WI38 (cell line): ENCODE results near the gene TSC22D4.

ENCODE experiments used
- H3K4me3 ChIP-seq: 2 replicates; pipeline ENCODE4 v1.5.1; 2011; ENCODE audit warnings: low read depth, mild to moderate bottlenecking, control low read depth, low read length
- CTCF ChIP-seq: IDR thresholded peaks from 2 replicates; pipeline ENCODE4 v1.5.1; 2012; ENCODE audit warnings: low read depth, mild to moderate bottlenecking, control low read depth, low read length

TSC22D4 gene

DNA sequence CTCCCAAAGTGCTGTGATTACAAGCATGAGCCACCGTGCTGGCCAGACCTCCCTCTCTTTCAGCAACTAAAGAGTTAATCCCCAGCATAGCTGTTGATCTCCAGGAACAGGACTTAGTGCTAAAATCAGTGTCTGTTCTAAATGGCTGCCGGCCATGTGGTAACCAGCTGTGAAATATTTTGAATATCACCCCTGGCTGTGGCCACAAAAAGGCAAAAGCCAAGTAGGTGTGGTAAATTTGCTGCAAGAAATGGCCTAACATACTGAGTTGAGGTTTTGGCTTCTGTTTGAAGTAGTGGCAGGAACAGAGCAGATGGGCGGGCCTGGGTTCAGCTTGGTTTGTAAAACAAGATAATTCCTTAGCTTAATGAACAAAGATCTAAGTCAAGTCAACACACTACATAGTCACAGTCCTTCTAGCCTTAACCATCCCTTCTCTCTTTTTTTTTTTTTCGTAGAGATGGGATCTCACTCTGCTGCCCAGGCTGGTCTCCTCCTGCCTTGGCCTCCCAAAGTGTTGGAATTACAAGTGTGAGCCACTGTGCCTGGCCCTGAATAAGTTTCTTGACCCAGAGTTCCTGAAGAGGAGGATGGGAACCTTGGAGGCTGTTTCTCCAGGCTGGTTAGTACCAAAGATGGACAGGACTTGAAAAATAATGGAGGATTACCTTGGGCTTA lies 37.3 kb upstream of the TSC22D4 start:
- no peak overlapping the region for H3K4me3 ChIP-seq
- no peak for TF ChIP-seq CTCF

DNA sequence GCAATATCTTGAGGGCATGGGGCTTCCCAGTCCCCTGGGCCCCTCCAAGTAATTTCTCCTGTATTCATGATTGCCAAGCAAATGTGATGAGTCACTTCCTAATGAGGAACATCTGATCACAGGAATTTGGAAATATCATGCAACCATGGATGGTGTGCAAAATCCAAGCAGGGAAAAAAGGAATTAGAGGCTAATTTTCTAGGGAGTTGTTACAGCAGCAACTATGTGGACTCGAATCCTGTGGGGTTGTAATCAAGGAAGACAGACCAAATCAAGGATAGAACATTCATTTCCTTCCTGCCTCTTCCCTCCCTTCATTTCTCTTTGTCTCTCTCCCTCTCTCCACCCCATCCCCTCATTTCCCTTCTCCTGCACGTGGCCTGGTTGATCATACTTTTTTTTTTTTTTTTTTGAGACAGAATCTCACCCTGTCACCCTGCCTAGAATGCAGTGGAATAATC lies 36.1 kb upstream of the TSC22D4 start:
- no peak overlapping the region for H3K4me3 ChIP-seq
- no peak for TF ChIP-seq CTCF

GRCh38 chr7:100513212-100513810 lies 34.3 kb upstream of the TSC22D4 start:
- TF ChIP-seq CTCF: no peak
- no peak overlapping the region for H3K4me3 ChIP-seq

DNA sequence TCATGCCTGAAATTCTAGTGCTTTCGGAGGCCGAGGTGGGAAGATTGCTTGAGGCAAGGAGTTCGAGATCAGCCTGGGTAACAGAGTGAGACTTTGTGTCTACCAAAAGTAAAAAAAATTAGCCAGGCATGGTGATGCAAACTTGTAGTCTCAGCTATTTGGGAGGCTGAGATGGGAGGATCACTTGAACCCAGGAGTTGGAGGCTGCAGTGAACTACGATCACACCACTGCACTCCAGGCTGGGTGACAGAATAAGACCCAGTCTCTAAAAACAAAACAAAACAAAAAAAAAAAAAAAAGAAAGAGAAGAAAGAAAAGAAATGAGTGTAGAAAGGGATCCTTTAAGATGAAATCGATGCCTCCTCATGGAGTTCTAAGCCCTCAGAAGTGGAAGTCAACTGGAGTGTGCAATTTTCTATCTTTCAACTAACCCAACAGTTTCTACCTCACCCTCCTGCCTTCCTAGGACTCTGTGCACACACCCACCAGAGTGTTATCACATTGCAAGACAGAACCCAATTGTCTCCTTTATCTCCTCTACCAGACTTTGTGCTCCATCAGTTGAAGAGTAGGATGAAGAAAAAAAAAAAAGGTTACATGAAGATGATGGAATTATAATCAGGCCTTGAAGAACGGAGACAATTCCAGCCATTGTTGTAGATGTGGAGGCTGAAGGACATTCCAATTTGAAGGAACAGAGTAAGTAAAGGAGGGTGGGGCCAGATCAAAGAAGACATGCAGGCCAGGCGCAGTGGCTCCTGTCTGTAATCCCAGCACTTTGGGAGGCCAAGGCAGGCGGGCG lies 31.6 kb upstream of the TSC22D4 start:
- no peak for TF ChIP-seq CTCF
- no peak overlapping the region for H3K4me3 ChIP-seq

DNA sequence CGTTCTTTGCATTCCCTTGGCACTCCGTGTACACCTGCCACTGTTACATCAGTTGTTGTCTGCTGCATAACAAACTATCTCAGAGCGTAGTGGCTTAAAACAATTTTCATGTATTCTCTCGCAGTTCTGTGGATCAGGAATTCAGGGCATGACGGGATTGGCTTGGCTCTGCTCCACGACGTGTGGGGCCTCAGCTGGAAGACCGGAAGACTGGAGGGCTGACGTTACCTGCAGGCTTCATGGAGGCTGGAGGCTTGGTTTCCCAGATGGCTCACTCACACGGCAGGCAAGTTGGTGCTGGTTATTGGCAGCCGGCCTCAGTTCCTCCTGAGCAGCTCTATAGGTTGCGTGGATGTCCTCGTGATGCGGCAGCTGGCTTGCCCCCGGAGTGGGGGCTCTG lies 30.2 kb upstream of the TSC22D4 start:
- TF ChIP-seq CTCF: no peak
- no peak overlapping the region for H3K4me3 ChIP-seq

- no peak for TF ChIP-seq CTCF
- no peak overlapping the region for H3K4me3 ChIP-seq
Observed at GRCh38 chr7:100506356-100506923, 27.4 kb upstream of the TSC22D4 start.
